GM21825 (cell line): ENCODE measurements around the gene SFTPB.
"Not testable (repeated sequence)": the region's sequence is repeated elsewhere in the genome, so short reads cannot be mapped to it uniquely, and the experiment has no call there.

ENCODE experiments used
- ATAC-seq: cut with Tn5 transposase; IDR thresholded peaks from one replicate; pipeline ENCODE4 v1.9.1; 2021; ENCODE audit warnings: mild to moderate bottlenecking, moderate library complexity; ENCODE audit not compliant: unreplicated experiment

The SFTPB gene

GRCh38 chr2:85678377-85678776 lies 10.4 kb upstream of the SFTPB start:
- no peak for ATAC-seq

- no peak for ATAC-seq
These were observed 8.0 kb upstream of the SFTPB start for GRCh38 chr2:85675866-85676548.

- no peak for ATAC-seq
These were observed 7.4 kb upstream of the SFTPB start for GRCh38 chr2:85675427-85675826.

- no peak for ATAC-seq
These were observed 6.4 kb upstream of the SFTPB start for GRCh38 chr2:85674417-85674816.

- ATAC-seq: no peak
These were observed 5.8 kb upstream of the SFTPB start for GRCh38 chr2:85673716-85674375.

GRCh38 chr2:85672456-85672855 lies 4.5 kb upstream of the SFTPB start:
- ATAC-seq: no peak

GRCh38 chr2:85670416-85670815 lies 2.4 kb upstream of the SFTPB start:
- not testable (repeated sequence) for ATAC-seq

GRCh38 chr2:85669549-85669948 lies 1.6 kb upstream of the SFTPB start:
- ATAC-seq: peak; percentile 84

- no peak for ATAC-seq
These were observed 801 bp upstream of the SFTPB start for GRCh38 chr2:85668857-85669142.

- no peak for ATAC-seq
These were observed 414 bp downstream of the SFTPB start for GRCh38 chr2:85667561-85668008.

- no peak for ATAC-seq
These were observed 1.3 kb downstream of the SFTPB start for GRCh38 chr2:85666435-85667316.

- ATAC-seq: no peak
These were observed 2.0 kb downstream of the SFTPB start for GRCh38 chr2:85666016-85666415.

- ATAC-seq: no peak
These were observed 2.6 kb downstream of the SFTPB start for GRCh38 chr2:85665264-85665937.

- ATAC-seq: no peak
These were observed 4.1 kb downstream of the SFTPB start for GRCh38 chr2:85663594-85664565.

- ATAC-seq: no peak
These were observed 5.0 kb downstream of the SFTPB start for GRCh38 chr2:85662899-85663593.

- ATAC-seq: no peak
These were observed 6.7 kb downstream of the SFTPB start for GRCh38 chr2:85661139-85661858.

- ATAC-seq: no peak
These were observed 7.3 kb downstream of the SFTPB start for GRCh38 chr2:85660725-85661124.

GRCh38 chr2:85660301-85660700 lies 7.7 kb downstream of the SFTPB start:
- not testable (repeated sequence) for ATAC-seq
